Effector CD8-positive, alpha-beta T cell (primary cell): ENCODE data around the gene TMTC4.
"Not testable (repeated sequence)": the region's sequence is repeated elsewhere in the genome, so short reads cannot be mapped to it uniquely, and the experiment has no call there.

Source experiments
- DNase-seq: peaks from one replicate; lab custom pipeline; 2025; lab: John Stamatoyannopoulos, UW
- total RNA-seq, 4 experiments: gene quantifications; one replicate each; lab custom pipeline; 2026; lab: John Stamatoyannopoulos, UW

The TMTC4 gene
- 22.1 to 61.2 (median 36.0) reads per million in 4 experiments for total RNA-seq

- DNase-seq, result no peak
These were observed at the start of gene TMTC4 for GRCh38 chr13:100674572-100674871. TMTC4 (minus strand) TSS chr13:100674795; CDS start chr13:100670362, 4,433 bp downstream.

GRCh38 chr13:100722517-100722916 lies 47.9 kb upstream of the TMTC4 start:
- DNase-seq, result no peak

GRCh38 chr13:100721885-100722512 lies 47.4 kb upstream of the TMTC4 start:
- peak; percentile 5 for DNase-seq

- no peak for DNase-seq
These were observed 41.0 kb upstream of the TMTC4 start for GRCh38 chr13:100715604-100716003.

GRCh38 chr13:100714478-100714877 lies 39.9 kb upstream of the TMTC4 start:
- no peak for DNase-seq

GRCh38 chr13:100710176-100710575 lies 35.6 kb upstream of the TMTC4 start:
- no peak for DNase-seq

- no peak for DNase-seq
These were observed 33.5 kb upstream of the TMTC4 start for GRCh38 chr13:100707818-100708740.

- DNase-seq, result not testable (repeated sequence)
These were observed 23.7 kb upstream of the TMTC4 start for GRCh38 chr13:100698331-100698730.

- no peak for DNase-seq
These were observed 20.8 kb upstream of the TMTC4 start for GRCh38 chr13:100695509-100695773.

- no peak for DNase-seq
These were observed 20.3 kb upstream of the TMTC4 start for GRCh38 chr13:100694722-100695508.

GRCh38 chr13:100689191-100689590 lies 14.6 kb upstream of the TMTC4 start:
- no peak for DNase-seq

- DNase-seq, result no peak
These were observed 5.5 kb upstream of the TMTC4 start for GRCh38 chr13:100680131-100680530.

GRCh38 chr13:100677128-100677527 lies 2.5 kb upstream of the TMTC4 start:
- DNase-seq, result not testable (repeated sequence)

GRCh38 chr13:100675661-100676129 lies 1.1 kb upstream of the TMTC4 start:
- DNase-seq, result no peak

GRCh38 chr13:100674872-100675660 lies 471 bp upstream of the TMTC4 start:
- peak; percentile 99 for DNase-seq

- DNase-seq, result no peak
These were observed 653 bp downstream of the TMTC4 start for GRCh38 chr13:100673713-100674571.

- DNase-seq, result no peak
These were observed 1.3 kb downstream of the TMTC4 start for GRCh38 chr13:100673376-100673712.

GRCh38 chr13:100671389-100672182 lies 3.0 kb downstream of the TMTC4 start:
- DNase-seq, result no peak

GRCh38 chr13:100668408-100668807 lies 6.2 kb downstream of the TMTC4 start:
- DNase-seq, result no peak

GRCh38 chr13:100667894-100668293 lies 6.7 kb downstream of the TMTC4 start:
- no peak for DNase-seq
